Stomach (tissue), 9 donors: ENCODE measurements around the gene PDIA5. TPM values are rescaled to one million over a fixed set of nuclear protein-coding genes. Genes with fewer than 3 reads are reported as not detected.

Experiments used
- DNase-seq, 2 donors: peaks; one replicate each; pipeline versions ENCODE4 v3.0.0 to v3.0.0-alpha.2; 2013 to 2019
- H3K27ac ChIP-seq, 5 donors: fragments of 200-600 bp in 4 of 5; sonication (generic) in 4 of 5; one replicate each; pipeline ENCODE4 v1.5.1; 2013 to 2019; ENCODE audit warnings: mild to moderate bottlenecking in 1 of 5, moderate library complexity in 1 of 5
- H3K27me3 ChIP-seq, 3 donors: fragments of 200-600 bp; sonication (generic); one replicate each; pipeline ENCODE4 v1.5.1; 2017 to 2019; ENCODE audit warnings: mixed run types in 1 of 3
- H3K36me3 ChIP-seq, 4 donors: fragments of 200-600 bp; sonication (generic); 1 replicate in 3 of 4; 2 replicates in 1 of 4; pipeline ENCODE4 v1.5.1; 2016 to 2019
- H3K4me1 ChIP-seq, 4 donors: fragments of 200-600 bp; sonication (generic); one replicate each; pipeline ENCODE4 v1.5.1; 2016 to 2019
- H3K4me3 ChIP-seq, 4 donors: fragments of 200-600 bp; sonication (generic) in 3 of 4; one replicate each; pipeline ENCODE4 v1.5.1; 2016 to 2019; ENCODE audit warnings: mild to moderate bottlenecking in 1 of 4
- H3K9me3 ChIP-seq, 4 donors: fragments of 200-600 bp; sonication (generic); one replicate each; pipeline ENCODE4 v1.5.1; 2016 to 2019
- EP300 ChIP-seq: sonication (generic); formaldehyde crosslinking; IDR thresholded peaks from one replicate; pipeline ENCODE4 v1.6.1; 2017; ENCODE audit warnings: antibody characterized with exemption
- POLR2A ChIP-seq, 4 donors: fragments of 450-650 bp; IDR thresholded peaks; one replicate each; pipeline ENCODE4 v1.6.1; 2016; ENCODE audit warnings: antibody characterized with exemption in 4 of 4, control low read depth in 2 of 4, mild to moderate bottlenecking in 1 of 4, moderate library complexity in 1 of 4
- POLR2AphosphoS5 ChIP-seq, 3 donors: sonication (generic); formaldehyde crosslinking; IDR thresholded peaks; one replicate each; pipeline ENCODE4 v1.6.1; 2016; ENCODE audit warnings: antibody characterized with exemption in 3 of 3
- WGBS, 5 donors: extraction: QIAGEN DNeasy Blood & Tissue Kit in 3 of 5; methylation state at CpG; one replicate each; pipeline versions ENCODE4 v1.1.5 to v1.1.7; 2013 to 2018; 5-methylcytosine and 5-hydroxymethylcytosine counted together
- intact Hi-C: fragments of 100-400 bp; cut with DNase I; formaldehyde crosslinking; loops from one replicate; pipeline ENCODE4 v1.15.1; 2023; ENCODE audit warnings: low total_unique reads
- polyA plus RNA-seq, 3 donors: library from polyadenylated mRNA; stranded (reverse); fragments of 200-250 nt; gene quantifications; one replicate each; pipeline ENCODE4 v1.2.3, GENCODE V29; 2013
- total RNA-seq, 5 donors: library from RNA; depleted of rRNA; stranded (reverse); fragments of >200 nt; gene quantifications; one replicate each; pipeline versions ENCODE4 v1.1.0 to v1.2.3, GENCODE V29; 2014 to 2016
- TF ChIP-seq, protein P1 (sequence below), 7 experiments: fragments of 450-650 bp in 4 of 7; fragments of 200-600 bp in 3 of 7; sonication (generic) in 3 of 7; IDR thresholded peaks; one replicate each; pipeline ENCODE4 v1.5.1; 2016 to 2019; ENCODE audit warnings: antibody characterized with exemption in 7 of 7, control low read depth in 2 of 7, mild to moderate bottlenecking in 1 of 7
- donor health status: healthy with polysubstance abuse.
- donor health status: Bipolar disorder and iron deficiency.
- donor health status: healthy.

Gene PDIA5
- total and polyA plus RNA-seq, 8 donors: 13.9 to 75.3 (median 35.0) TPM

GRCh38 chr3:123124971-123125370 is 58.1 kb downstream of the PDIA5 start:
- no peak overlapping the region for H3K4me3 ChIP-seq
- H3K27ac ChIP-seq: no peak overlapping the region
- DNase-seq: no peak
- H3K9me3 ChIP-seq: no peaks in the 10 kb centered on the region
- H3K36me3 ChIP-seq: peaks cover 30 to 99% (median 97%) of the 10 kb centered on the region in 4 donors
- H3K27me3 ChIP-seq: no peaks in the 10 kb centered on the region
- intact Hi-C loops: no loop called here
- 91 to 94% (median 92%) methylated on average over 7 of the region's 7 CpGs for WGBS, 5 donors
- TF ChIP-seq, protein P1, sequence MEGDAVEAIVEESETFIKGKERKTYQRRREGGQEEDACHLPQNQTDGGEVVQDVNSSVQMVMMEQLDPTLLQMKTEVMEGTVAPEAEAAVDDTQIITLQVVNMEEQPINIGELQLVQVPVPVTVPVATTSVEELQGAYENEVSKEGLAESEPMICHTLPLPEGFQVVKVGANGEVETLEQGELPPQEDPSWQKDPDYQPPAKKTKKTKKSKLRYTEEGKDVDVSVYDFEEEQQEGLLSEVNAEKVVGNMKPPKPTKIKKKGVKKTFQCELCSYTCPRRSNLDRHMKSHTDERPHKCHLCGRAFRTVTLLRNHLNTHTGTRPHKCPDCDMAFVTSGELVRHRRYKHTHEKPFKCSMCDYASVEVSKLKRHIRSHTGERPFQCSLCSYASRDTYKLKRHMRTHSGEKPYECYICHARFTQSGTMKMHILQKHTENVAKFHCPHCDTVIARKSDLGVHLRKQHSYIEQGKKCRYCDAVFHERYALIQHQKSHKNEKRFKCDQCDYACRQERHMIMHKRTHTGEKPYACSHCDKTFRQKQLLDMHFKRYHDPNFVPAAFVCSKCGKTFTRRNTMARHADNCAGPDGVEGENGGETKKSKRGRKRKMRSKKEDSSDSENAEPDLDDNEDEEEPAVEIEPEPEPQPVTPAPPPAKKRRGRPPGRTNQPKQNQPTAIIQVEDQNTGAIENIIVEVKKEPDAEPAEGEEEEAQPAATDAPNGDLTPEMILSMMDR (IDR thresholded peaks at IDR 0.05): no peak
- TF ChIP-seq POLR2A (IDR thresholded peaks at IDR 0.05) (no peak), EP300 (no peak), POLR2AphosphoS5 (IDR thresholded peaks at IDR 0.05) (no peak)
- peaks cover 0 to 13% (median 4%) of the 10 kb centered on the region in 4 donors for H3K4me1 ChIP-seq

- intact Hi-C loops: no loop called here
- no peak for DNase-seq
- Histone ChIP-seq H3K4me3 (no peak overlapping the region), H3K27me3 (no peaks in the 10 kb centered on the region), H3K27ac (no peak overlapping the region), H3K4me1 (peaks cover 0 to 24% (median 5%) of the 10 kb centered on the region in 4 donors), H3K36me3 (peaks cover 36 to 99% (median 97%) of the 10 kb centered on the region in 4 donors), H3K9me3 (no peaks in the 10 kb centered on the region)
- TF ChIP-seq EP300: no peak
- TF ChIP-seq, protein P1 (IDR thresholded peaks at IDR 0.05): no peak
- TF ChIP-seq POLR2A (IDR thresholded peaks at IDR 0.05): no peak
- TF ChIP-seq POLR2AphosphoS5 (IDR thresholded peaks at IDR 0.05): no peak
- WGBS, 5 donors: 67 to 87% (median 76%) methylated on average over 7 of the region's 7 CpGs
Observed at GRCh38 chr3:123126031-123126430, 59.2 kb downstream of the PDIA5 start.

- no peaks in the 10 kb centered on the region for H3K27me3 ChIP-seq
- H3K9me3 ChIP-seq: no peaks in the 10 kb centered on the region
- intact Hi-C loops: no loop called here
- no peak overlapping the region for H3K4me3 ChIP-seq
- TF ChIP-seq POLR2AphosphoS5 (IDR thresholded peaks at IDR 0.05): no peak
- no peak for TF ChIP-seq POLR2A (IDR thresholded peaks at IDR 0.05)
- no peak for TF ChIP-seq EP300
- TF ChIP-seq, protein P1 (IDR thresholded peaks at IDR 0.05): no peak
- WGBS, 5 donors: 83 to 97% (median 94%) methylated on average over 1 to 3 of the region's 3 CpGs
- peaks cover 38 to 99% (median 97%) of the 10 kb centered on the region in 4 donors for H3K36me3 ChIP-seq
- no peak for DNase-seq
- H3K4me1 ChIP-seq: peaks cover 0 to 28% (median 5%) of the 10 kb centered on the region in 4 donors
- H3K27ac ChIP-seq: no peak overlapping the region
Observed at GRCh38 chr3:123126653-123127052, 59.8 kb downstream of the PDIA5 start.

- Histone ChIP-seq H3K4me1 (peaks cover 0 to 28% (median 3%) of the 10 kb centered on the region in 4 donors), H3K27me3 (no peaks in the 10 kb centered on the region), H3K36me3 (peaks cover 38 to 100% (median 98%) of the 10 kb centered on the region in 4 donors), H3K9me3 (no peaks in the 10 kb centered on the region), H3K27ac (no peak overlapping the region), H3K4me3 (no peak overlapping the region)
- 91 to 97% (median 96%) methylated on average over 3 of the region's 3 CpGs for WGBS, 5 donors
- TF ChIP-seq POLR2A (IDR thresholded peaks at IDR 0.05): no peak
- TF ChIP-seq EP300: no peak
- TF ChIP-seq, protein P1 (IDR thresholded peaks at IDR 0.05): no peak
- intact Hi-C loops: no loop called here
- DNase-seq: no peak
Observed at GRCh38 chr3:123129092-123129491, 62.3 kb downstream of the PDIA5 start.
